Common myeloid progenitor, CD34-positive (primary cell): ENCODE results near the gene IL10RA.

Experiments
- CTCF ChIA-PET: fragments of 350-600 bp; sonication (Branson Sonifier 250); formaldehyde crosslinking; loops from one replicate; lab custom pipeline; 2021; ENCODE audit warnings: antibody characterized with exemption; lab: Charles Lee
- POLR2A ChIA-PET: fragments of 350-600 bp; sonication (Branson Sonifier 250); formaldehyde crosslinking; loops from one replicate; lab custom pipeline; 2021; ENCODE audit warnings: antibody characterized with exemption; lab: Charles Lee
- DNase-seq, 3 donors: peaks; one replicate each; pipeline versions ENCODE4 v3.0.0 to v3.0.0-alpha.2; 2013
- H3K27ac ChIP-seq, 2 experiments: 1 replicate in 1 of 2; 2 replicates in 1 of 2; pipeline ENCODE4 v1.7.0; 2013; ENCODE audit warnings: inconsistent platforms in 2 of 2, low read length in 2 of 2, mild to moderate bottlenecking in 2 of 2, low read depth in 1 of 2, moderate library complexity in 1 of 2; ENCODE audit not compliant: severe bottlenecking in 2 of 2, insufficient read depth in 1 of 2, poor library complexity in 1 of 2
- H3K27me3 ChIP-seq, 5 experiments: replicated peaks in 2 of 5; 1 replicate in 3 of 5; 2 replicates in 2 of 5; pipeline versions ENCODE4 v1.6.1 to v1.7.0; 2013; ENCODE audit warnings: low read length in 4 of 5, mild to moderate bottlenecking in 2 of 5, moderate library complexity in 2 of 5, inconsistent platforms in 1 of 5; ENCODE audit not compliant: insufficient read depth in 5 of 5, control insufficient read depth in 4 of 5
- H3K36me3 ChIP-seq, 4 experiments: 1 replicate in 2 of 4; 2 replicates in 2 of 4; pipeline versions ENCODE4 v1.6.1 to v1.7.0; 2013; ENCODE audit warnings: low read length in 3 of 4, control low read depth in 1 of 4, mild to moderate bottlenecking in 1 of 4; ENCODE audit not compliant: control insufficient read depth in 4 of 4, insufficient read depth in 4 of 4
- H3K4me1 ChIP-seq, 4 experiments: 1 replicate in 3 of 4; 2 replicates in 1 of 4; pipeline versions ENCODE4 v1.6.1 to v1.7.1; 2013; ENCODE audit warnings: low read length in 3 of 4, mild to moderate bottlenecking in 3 of 4, control low read depth in 1 of 4, inconsistent platforms in 1 of 4, moderate library complexity in 1 of 4; ENCODE audit not compliant: control insufficient read depth in 4 of 4, insufficient read depth in 4 of 4; ENCODE audit errors: control extremely low read depth in 1 of 4
- H3K4me3 ChIP-seq, 7 experiments: 1 replicate in 4 of 7; 2 replicates in 3 of 7; pipeline versions ENCODE4 v1.5.1 to v1.7.0; 2013; ENCODE audit warnings: mild to moderate bottlenecking in 7 of 7, low read length in 6 of 7, moderate library complexity in 6 of 7, inconsistent platforms in 2 of 7, low read depth in 2 of 7, control low read depth in 1 of 7; ENCODE audit not compliant: insufficient read depth in 4 of 7, control insufficient read depth in 1 of 7; ENCODE audit errors: extremely low read depth in 1 of 7
- H3K9me3 ChIP-seq, 5 experiments: 1 replicate in 4 of 5; 2 replicates in 1 of 5; pipeline versions ENCODE4 v1.6.1 to v1.7.1; 2013; ENCODE audit warnings: low read length in 4 of 5, mild to moderate bottlenecking in 2 of 5, inconsistent platforms in 1 of 5, low read depth in 1 of 5, moderate library complexity in 1 of 5; ENCODE audit not compliant: control insufficient read depth in 4 of 5, insufficient read depth in 2 of 5; ENCODE audit errors: control extremely low read depth in 1 of 5
- WGBS: methylation state at CpG from one replicate; pipeline ENCODE4 v1.1.5; 2013; ENCODE audit not compliant: insufficient coverage; 5-methylcytosine and 5-hydroxymethylcytosine counted together

IL10RA gene

DNA sequence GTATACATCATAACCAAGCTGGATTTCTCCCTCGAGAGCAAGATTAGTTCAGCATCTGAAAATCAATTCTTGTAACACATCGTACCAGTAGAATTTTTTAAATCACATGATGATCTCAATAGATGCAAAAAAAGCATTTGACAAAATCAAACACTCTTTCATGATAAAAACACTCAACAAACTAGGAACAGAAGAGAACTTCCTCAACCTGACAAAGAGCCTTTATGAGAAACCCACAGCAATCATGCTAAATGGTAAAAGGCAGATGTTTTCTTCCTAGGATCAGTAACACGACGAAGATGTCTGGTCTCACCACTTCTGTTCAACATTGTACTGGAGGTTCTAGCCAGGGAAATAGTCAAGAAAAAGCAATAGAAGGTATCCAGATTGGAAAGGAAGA, 56.6 kb downstream of the IL10RA start:
- CTCF ChIA-PET, result interaction anchor here (1.0 kb wide), 1 partner anchor 18 kb away, joined by 3 read pairs; no protein-coding TSS in a partner anchor

DNA sequence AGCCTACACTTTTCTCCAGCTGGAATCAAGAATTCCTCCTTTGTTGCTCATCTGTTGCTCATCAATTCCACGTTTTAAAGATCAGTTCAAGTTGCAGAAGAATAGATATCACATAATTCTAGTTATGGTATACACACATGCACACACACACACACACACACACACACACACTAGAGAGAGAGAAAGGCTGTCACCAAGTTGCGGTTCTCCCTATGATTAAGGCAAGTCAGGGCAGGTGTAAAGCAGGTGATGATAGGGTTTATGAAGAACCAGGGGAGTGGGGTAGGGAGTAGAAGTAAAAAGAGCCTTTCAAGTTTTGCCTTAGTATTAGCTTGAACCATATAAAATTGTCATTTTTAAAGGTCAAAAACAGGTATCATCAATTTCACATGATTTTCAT, 59.0 kb downstream of the IL10RA start:
- peaks cover 0 to 2% (median 0%) of the 10 kb centered on the region in 4 experiments for H3K4me1 ChIP-seq
- no peak overlapping the region for H3K27ac ChIP-seq
- DNase-seq, result no peak
- no peaks in the 10 kb centered on the region for H3K36me3 ChIP-seq
- CTCF ChIA-PET, result interaction anchor here (1.1 to 5.6 kb wide), 3 partner anchors 10 to 99 kb away, joined by 3 to 29 read pairs (median 4); no protein-coding TSS in a partner anchor
- no peak overlapping the region for H3K4me3 ChIP-seq
- H3K27me3 ChIP-seq, result no peaks in the 10 kb centered on the region
- POLR2A ChIA-PET, result no interaction called here
- peaks cover 0 to 1% (median 0%) of the 10 kb centered on the region in 5 experiments for H3K9me3 ChIP-seq
- WGBS, result no CpG with 5 or more reads among the region's 2 CpGs

More for the DNA sequence above, 56.6 kb downstream of the IL10RA start:
- Histone ChIP-seq H3K27ac (no peak overlapping the region), H3K9me3 (peaks cover 0 to 4% (median 0%) of the 10 kb centered on the region in 5 experiments), H3K36me3 (no peaks in the 10 kb centered on the region), H3K4me3 (no peak overlapping the region), H3K4me1 (peaks cover 0 to 2% (median 0%) of the 10 kb centered on the region in 4 experiments), H3K27me3 (no peaks in the 10 kb centered on the region)
- POLR2A ChIA-PET, result no interaction called here
- DNase-seq, result no peak
- 92% methylated on average over 2 of the region's 4 CpGs for WGBS

DNA sequence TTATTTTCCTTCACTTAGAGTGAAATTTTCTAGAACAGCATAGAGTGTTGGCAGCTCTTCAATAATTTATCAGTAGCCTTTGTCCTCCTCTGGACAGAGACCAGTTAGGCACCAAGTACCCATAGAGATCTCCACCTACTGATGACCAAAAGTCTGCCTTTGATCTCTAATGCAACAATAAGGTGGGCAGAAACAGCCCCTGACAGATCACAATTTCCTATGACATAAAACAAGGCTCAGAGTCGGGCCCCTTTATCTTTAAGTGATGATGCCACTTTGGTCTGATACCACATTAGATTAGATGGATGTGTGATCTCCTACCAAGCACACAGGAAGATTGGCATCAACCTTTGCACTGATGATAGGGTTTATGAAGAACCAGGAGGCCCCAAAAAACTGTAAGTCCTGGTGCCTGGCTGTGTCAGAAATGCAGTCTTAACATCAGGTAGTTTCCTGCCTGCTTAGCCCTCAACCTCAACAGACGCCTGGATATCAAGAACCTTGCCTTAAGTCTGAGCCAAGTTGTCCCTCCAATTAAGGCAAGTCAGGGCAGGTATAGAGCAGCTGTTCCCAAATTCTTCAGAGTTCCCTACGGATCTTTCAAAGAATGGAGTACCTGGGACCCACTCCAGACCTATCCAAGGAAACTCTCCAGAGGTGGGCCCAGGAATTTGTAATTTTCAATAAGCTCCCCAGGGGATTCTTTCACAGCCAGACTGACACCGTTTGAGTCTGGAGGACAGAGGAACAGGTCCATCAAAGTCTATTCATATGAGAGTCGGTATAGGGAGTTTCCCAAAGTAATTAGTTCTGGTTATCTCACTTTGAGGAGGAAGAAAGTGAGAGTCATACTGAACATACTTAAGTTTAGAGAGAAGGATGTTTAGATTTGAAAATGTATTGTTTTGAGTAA, 60.1 kb downstream of the IL10RA start:
- H3K9me3 ChIP-seq, result no peaks in the 10 kb centered on the region
- DNase-seq, result peak in 2 of 3 donors; percentile 24 to 29
- H3K27me3 ChIP-seq, result no peaks in the 10 kb centered on the region
- H3K27ac ChIP-seq, result no peak overlapping the region
- peaks cover 0 to 3% (median 1%) of the 10 kb centered on the region in 4 experiments for H3K4me1 ChIP-seq
- WGBS, result 71% methylated on average over 5 of the region's 5 CpGs
- H3K36me3 ChIP-seq, result no peaks in the 10 kb centered on the region
- no peak overlapping the region for H3K4me3 ChIP-seq
- CTCF ChIA-PET, result interaction anchor here (0.9 to 5.6 kb wide), 6 partner anchors 9 to 230 kb away, joined by 3 to 29 read pairs (median 3); no protein-coding TSS in a partner anchor
- POLR2A ChIA-PET, result no interaction called here

DNA sequence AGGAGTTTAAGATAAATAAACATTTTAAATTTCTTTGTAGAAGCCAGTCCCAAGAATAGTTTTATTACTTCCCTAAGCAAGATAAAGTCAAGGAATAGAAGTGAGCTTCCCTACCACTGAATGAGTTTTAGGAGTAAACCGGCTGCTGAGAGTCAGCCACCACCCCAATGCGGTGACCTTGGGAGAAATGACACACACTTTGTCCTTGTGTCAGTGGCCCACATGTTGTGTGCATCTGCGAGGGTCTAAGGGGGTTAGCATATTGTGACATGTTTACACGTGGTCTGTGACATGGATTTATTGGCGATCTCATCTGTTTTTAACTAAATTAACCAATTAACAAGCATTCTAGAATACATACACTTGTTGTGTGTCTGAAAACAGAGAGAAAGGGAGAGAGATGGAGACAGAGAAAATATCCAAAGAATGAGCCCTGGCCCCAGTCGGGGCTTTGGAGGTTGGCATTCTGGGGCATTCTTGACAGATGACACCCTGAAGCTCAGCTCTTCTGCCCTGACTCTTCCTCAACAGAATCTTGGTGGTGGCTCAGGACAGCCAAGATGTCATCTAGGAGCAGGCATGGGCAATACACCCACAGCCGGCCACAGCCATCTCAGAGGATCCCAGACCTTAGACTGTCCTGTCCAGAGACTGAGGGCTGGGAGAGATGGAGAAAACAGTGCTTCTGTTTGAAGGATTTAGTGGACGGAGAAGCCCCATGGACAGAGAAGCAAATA, 60.9 kb downstream of the IL10RA start:
- Histone ChIP-seq H3K36me3 (no peaks in the 10 kb centered on the region), H3K9me3 (no peaks in the 10 kb centered on the region), H3K4me3 (no peak overlapping the region), H3K27me3 (no peaks in the 10 kb centered on the region), H3K27ac (no peak overlapping the region), H3K4me1 (peaks cover 0 to 12% (median 5%) of the 10 kb centered on the region in 4 experiments)
- ChIA-PET CTCF (interaction anchor here (0.9 to 5.6 kb wide), 7 partner anchors 9 to 231 kb away, joined by 3 to 29 read pairs (median 3); no protein-coding TSS in a partner anchor), POLR2A (interaction anchor here (0.5 kb wide), 1 partner anchor 61 kb away, joined by 5 read pairs; no protein-coding TSS in a partner anchor)
- DNase-seq, result no peak
- WGBS, result 95% methylated on average over 6 of the region's 8 CpGs

DNA sequence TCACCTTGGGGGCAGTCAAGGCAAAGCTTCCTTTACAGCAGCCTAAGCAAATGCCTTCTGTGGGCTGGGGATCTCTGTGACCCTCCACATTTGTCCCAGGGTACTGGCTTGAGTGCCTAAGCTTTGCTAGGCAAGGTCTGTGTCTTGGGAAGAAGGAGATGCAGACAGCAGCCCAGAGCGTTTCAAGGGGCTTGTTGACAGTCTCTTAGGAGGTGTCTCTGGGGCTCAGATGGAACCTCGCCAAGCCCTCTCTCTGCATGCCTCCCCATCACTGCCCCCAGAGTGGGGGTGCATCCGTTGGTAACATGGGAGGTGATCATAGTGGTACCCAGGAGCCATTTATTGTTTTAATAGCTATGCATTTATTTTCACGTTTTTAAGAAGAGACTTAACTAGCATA, 61.6 kb downstream of the IL10RA start:
- Histone ChIP-seq H3K9me3 (no peaks in the 10 kb centered on the region), H3K36me3 (no peaks in the 10 kb centered on the region), H3K27me3 (no peaks in the 10 kb centered on the region), H3K4me3 (no peak overlapping the region), H3K4me1 (peaks cover 0 to 18% (median 5%) of the 10 kb centered on the region in 4 experiments), H3K27ac (no peak overlapping the region)
- 100% methylated on average over 1 of the region's 4 CpGs for WGBS
- no peak for DNase-seq
- ChIA-PET CTCF (interaction anchor here (0.9 to 5.6 kb wide), 8 partner anchors 8 to 232 kb away, joined by 3 to 29 read pairs (median 3); no protein-coding TSS in a partner anchor), POLR2A (no interaction called here)

DNA sequence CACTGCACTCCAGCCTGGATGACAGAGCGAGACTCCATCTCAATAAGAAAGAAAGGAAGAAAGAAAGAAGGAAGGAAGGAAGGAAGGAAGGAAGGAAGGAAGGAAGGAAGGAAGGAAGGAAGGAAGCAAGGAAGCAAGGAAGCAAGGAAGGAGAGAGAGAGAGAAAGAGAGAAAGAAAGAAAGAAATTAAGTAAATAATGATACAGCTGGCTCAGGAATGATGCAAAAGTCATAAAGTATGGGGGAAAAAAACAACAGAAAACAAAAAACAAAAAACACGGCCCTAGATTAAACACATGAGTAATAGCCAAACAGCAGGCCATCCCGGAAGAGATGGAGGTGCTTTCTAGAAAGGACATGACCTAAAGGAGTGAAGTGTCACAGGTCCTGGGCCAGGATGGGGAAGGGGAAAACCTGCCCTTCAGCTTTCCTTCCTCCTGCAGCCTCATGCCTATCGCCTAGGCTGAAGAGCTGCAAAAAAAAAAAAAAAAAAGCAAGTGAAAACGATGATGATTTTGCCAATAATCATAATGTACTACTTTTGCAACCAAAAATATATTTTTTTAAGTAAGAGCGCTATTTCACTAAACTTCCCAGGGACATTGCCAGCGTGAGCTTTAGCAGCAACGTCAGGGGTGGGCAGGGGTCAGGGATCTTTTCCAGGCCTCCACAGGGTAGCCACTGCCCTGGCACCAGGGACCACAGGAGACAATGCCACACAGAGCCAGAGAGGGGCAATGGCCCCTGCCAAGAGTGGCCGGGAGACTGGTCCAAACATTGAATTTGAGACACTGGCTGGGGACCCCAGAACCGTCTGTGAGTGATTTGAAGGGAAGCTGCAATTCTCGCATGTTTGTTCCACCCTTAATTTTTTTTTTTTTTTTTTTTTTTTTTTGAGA, 62.5 kb downstream of the IL10RA start:
- no peaks in the 10 kb centered on the region for H3K27me3 ChIP-seq
- no peak for DNase-seq
- ChIA-PET CTCF (interaction anchor here (0.9 to 5.6 kb wide), 11 partner anchors 9 to 232 kb away, joined by 3 to 29 read pairs (median 3); no protein-coding TSS in a partner anchor), POLR2A (no interaction called here)
- 90% methylated on average over 6 of the region's 11 CpGs for WGBS
- H3K36me3 ChIP-seq, result no peaks in the 10 kb centered on the region
- H3K4me1 ChIP-seq, result peaks cover 0 to 20% (median 6%) of the 10 kb centered on the region in 4 experiments
- no peak overlapping the region for H3K4me3 ChIP-seq
- no peaks in the 10 kb centered on the region for H3K9me3 ChIP-seq
- no peak overlapping the region for H3K27ac ChIP-seq
